SJSA1 (cell line): ENCODE measurements around the gene FGF18. TPM values are rescaled to one million over a fixed set of nuclear protein-coding genes. Genes with fewer than 3 reads are reported as not detected.

Experiments
- DNase-seq, 2 experiments: peaks; one replicate each; pipeline ENCODE4 v3.0.0-alpha.2; 2015 to 2020; ENCODE audit warnings: low spot score in 2 of 2, low read depth in 1 of 2
- H3K27ac ChIP-seq: fragments of 250-450 bp; sonication (Bioruptor Pico); 2 replicates; pipeline ENCODE4 v1.5.1; 2020; ENCODE audit warnings: mild to moderate bottlenecking, moderate library complexity
- H3K27me3 ChIP-seq: fragments of 250-450 bp; sonication (Bioruptor Pico); replicated peaks from 2 replicates; pipeline ENCODE4 v1.5.1; 2020; ENCODE audit warnings: mild to moderate bottlenecking, moderate library complexity
- H3K36me3 ChIP-seq: fragments of 250-450 bp; sonication (Bioruptor Pico); 2 replicates; pipeline ENCODE4 v1.5.1; 2020; ENCODE audit warnings: mild to moderate bottlenecking
- H3K4me1 ChIP-seq: fragments of 250-450 bp; sonication (Bioruptor Pico); replicated peaks from 2 replicates; pipeline ENCODE4 v1.6.1; 2021; ENCODE audit warnings: mild to moderate bottlenecking
- H3K4me3 ChIP-seq: fragments of 250-450 bp; sonication (Bioruptor Pico); 2 replicates; pipeline ENCODE4 v1.5.1; 2020; ENCODE audit warnings: mild to moderate bottlenecking
- H3K9me3 ChIP-seq: fragments of 250-450 bp; sonication (Bioruptor Pico); replicated peaks from 2 replicates; pipeline ENCODE4 v1.5.1; 2020; ENCODE audit warnings: mild to moderate bottlenecking
- total RNA-seq: library from RNA; depleted of rRNA; stranded (reverse); fragments of >200 nt; shearing (Covaris generic); gene quantifications from 2 replicates; pipeline ENCODE4 v1.2.3, GENCODE V29; 2014; rRNA removed

The FGF18 gene
- total RNA-seq, 1 experiment from 2014 or later: 0.21 TPM

DNA sequence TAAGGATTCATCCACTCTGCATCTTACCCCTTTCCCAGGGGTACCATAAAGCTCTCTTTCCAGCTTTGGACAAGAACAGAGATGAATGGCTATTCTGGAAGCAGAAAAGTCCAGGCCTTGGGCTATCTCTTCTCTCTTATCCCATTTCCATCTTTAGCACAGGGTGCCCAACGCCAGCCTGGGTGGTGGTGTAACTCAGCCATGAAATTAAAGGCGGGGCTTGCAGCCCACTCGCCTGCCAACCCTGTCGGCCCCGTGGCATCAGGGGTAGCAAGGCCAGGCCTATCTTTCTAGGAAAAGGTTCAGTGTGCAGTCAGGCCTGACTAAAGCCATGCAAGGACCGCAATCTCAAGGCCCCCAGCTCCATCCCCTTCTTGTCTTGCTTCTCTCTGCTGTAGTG lies 78.7 kb downstream of the FGF18 start:
- Histone ChIP-seq H3K4me1 (peaks cover 27% of the 10 kb centered on the region), H3K4me3 (no peak overlapping the region), H3K27ac (no peak overlapping the region), H3K36me3 (no peaks in the 10 kb centered on the region), H3K9me3 (no peaks in the 10 kb centered on the region), H3K27me3 (no peaks in the 10 kb centered on the region)
- no peak for DNase-seq

DNA sequence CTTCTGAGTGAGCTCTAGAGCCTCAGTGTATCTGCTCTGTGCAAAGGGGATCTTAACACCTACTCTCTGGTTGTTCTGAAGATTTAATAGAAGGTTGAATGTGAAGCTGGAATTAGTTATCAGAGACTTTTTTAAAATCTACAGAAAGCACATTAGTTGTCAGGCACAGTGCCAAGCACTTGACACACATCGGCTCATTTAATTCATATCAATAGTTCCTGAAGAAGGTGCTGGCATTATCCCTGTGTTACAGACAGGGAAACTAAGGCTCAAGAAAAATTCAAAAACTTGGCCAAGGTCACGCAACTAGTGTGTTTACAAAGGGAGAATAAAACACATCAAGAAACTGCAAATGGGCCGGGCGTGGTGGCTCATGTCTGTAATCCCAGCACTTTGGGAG lies 80.2 kb downstream of the FGF18 start:
- Histone ChIP-seq H3K27me3 (no peaks in the 10 kb centered on the region), H3K36me3 (no peaks in the 10 kb centered on the region), H3K9me3 (no peaks in the 10 kb centered on the region), H3K4me3 (no peak overlapping the region), H3K4me1 (peaks cover 14% of the 10 kb centered on the region), H3K27ac (no peak overlapping the region)
- no peak for DNase-seq

DNA sequence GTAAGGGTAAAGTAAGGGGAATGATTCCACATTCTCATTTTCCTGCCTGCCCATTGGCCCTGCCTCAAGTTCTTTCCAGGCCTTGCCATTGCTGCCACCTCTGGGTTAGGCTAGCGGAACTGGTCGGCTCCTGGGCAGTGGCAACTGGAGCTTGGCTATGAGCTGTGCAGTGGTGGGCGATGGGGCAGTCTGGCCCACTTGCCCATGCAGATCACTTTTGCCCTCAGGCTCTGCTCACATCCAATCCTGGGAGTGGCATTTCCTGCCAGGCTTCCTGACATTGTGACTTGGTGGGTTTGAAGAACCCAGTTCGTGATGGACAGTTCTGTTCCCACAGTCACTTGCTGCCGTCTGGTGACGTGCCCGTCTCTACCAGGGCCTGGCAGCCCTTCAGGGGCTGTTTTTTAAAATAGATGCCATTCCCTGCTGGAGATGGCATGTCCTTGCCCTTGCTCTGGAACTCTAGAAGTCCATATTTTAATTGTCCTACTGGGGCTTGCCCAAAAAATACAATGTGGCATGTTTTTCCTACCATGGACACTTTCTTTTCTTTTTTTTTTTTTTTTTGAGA lies 86.1 kb downstream of the FGF18 start:
- DNase-seq: no peak
- Histone ChIP-seq H3K9me3 (no peaks in the 10 kb centered on the region), H3K27me3 (no peaks in the 10 kb centered on the region), H3K27ac (no peak overlapping the region), H3K4me1 (no peaks in the 10 kb centered on the region), H3K36me3 (no peaks in the 10 kb centered on the region), H3K4me3 (no peak overlapping the region)

DNA sequence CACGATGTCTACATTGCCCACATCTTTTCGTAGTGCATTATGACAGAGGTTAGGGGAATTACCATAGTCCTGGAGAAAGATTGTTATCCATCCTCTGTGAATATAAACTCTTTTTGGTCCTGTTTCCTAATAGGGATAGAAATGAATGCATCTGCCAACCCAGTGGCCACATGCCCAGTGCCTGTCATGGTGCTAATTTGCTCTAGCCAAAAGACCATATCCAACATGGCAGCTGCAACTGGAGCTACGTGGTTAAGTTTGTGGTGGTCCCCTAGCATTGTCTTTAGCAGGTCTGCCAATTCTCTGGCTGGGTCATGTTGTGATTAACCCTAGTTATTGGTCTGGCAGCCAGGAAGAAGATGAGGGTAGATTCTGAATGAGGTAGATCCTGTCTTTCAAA lies 87.5 kb downstream of the FGF18 start:
- DNase-seq: no peak
- Histone ChIP-seq H3K9me3 (no peaks in the 10 kb centered on the region), H3K27me3 (no peaks in the 10 kb centered on the region)

More for the DNA sequence above, 87.5 kb downstream of the FGF18 start:
- no peaks in the 10 kb centered on the region for H3K4me1 ChIP-seq
- no peaks in the 10 kb centered on the region for H3K36me3 ChIP-seq
- no peak overlapping the region for H3K4me3 ChIP-seq
- H3K27ac ChIP-seq: no peak overlapping the region

Other genes starting within 250 kb of the FGF18 start
- gene TLX3, start 110.4 kb upstream of the FGF18 start, total RNA-seq: not detected in 2 replicates
- 2,195 and 3,207 TPM in 2 replicates for gene NPM1, start 31.8 kb upstream of the FGF18 start, total RNA-seq